Esophagus squamous epithelium (tissue), 4 donors: Measurements from ENCODE around the gene KCNN3.

ENCODE experiments used
- POLR2A ChIP-seq, 4 donors: fragments of 450-650 bp; IDR thresholded peaks; one replicate each; pipeline ENCODE4 v1.6.1; 2017; ENCODE audit warnings: antibody characterized with exemption in 4 of 4, mild to moderate bottlenecking in 4 of 4, moderate library complexity in 3 of 4
- TF ChIP-seq, protein P1 (sequence below), 6 experiments: fragments of 450-650 bp in 4 of 6; fragments of 200-600 bp in 2 of 6; sonication (generic) in 2 of 6; IDR thresholded peaks; one replicate each; pipeline ENCODE4 v1.5.1; 2016 to 2019; ENCODE audit warnings: antibody characterized with exemption in 6 of 6, mild to moderate bottlenecking in 4 of 6, moderate library complexity in 4 of 6

DNA sequence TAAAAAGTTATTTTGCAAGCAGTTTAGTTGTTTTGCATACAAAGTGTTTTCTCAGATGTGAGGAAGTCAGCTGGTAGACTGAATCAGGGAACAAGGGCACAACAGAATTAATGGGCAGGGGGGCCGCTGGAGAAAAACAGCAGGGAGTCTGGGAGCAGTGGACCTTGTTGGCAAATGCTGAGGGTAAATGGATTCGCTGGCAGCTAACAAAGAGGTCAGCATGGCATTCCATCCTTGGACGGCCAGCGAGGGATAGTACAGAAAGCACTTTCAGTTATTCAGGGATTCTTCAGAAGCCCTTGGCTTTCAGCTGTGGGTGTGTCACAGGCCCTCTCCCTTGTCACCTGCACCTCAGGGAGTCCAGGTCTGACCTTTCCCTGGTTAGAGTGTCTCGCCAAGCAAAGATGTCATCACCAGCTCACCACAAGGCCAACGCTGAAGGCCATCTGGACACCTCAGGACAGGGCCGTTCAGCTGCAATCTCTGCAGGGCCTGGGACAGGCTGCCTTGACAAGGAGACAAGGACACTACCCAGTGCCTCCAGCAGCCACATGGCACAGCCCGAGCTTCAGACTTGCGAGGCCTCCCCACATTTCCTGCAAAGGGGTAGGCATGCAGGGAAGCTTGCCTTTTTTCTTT lies 90.4 kb downstream of the KCNN3 start:
- TF ChIP-seq, protein P1, sequence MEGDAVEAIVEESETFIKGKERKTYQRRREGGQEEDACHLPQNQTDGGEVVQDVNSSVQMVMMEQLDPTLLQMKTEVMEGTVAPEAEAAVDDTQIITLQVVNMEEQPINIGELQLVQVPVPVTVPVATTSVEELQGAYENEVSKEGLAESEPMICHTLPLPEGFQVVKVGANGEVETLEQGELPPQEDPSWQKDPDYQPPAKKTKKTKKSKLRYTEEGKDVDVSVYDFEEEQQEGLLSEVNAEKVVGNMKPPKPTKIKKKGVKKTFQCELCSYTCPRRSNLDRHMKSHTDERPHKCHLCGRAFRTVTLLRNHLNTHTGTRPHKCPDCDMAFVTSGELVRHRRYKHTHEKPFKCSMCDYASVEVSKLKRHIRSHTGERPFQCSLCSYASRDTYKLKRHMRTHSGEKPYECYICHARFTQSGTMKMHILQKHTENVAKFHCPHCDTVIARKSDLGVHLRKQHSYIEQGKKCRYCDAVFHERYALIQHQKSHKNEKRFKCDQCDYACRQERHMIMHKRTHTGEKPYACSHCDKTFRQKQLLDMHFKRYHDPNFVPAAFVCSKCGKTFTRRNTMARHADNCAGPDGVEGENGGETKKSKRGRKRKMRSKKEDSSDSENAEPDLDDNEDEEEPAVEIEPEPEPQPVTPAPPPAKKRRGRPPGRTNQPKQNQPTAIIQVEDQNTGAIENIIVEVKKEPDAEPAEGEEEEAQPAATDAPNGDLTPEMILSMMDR (IDR thresholded peaks at IDR 0.05): no peak
- TF ChIP-seq POLR2A (IDR thresholded peaks at IDR 0.05): no peak
